Osteoblast (primary cell): Measurements from ENCODE around the gene ENC1. TPM values are rescaled to one million over a fixed set of nuclear protein-coding genes. Genes with fewer than 3 reads are reported as not detected.

Source experiments
- DNase-seq: peaks from one replicate; pipeline ENCODE4 v3.0.0; 2011; ENCODE audit warnings: low spot score, mixed read lengths; ENCODE audit not compliant: insufficient read length; ENCODE audit errors: missing footprints
- H2AFZ ChIP-seq: 2 replicates; pipeline ENCODE4 v1.6.0; 2011; ENCODE audit warnings: mild to moderate bottlenecking, low read length
- H3K27ac ChIP-seq: 2 replicates; pipeline ENCODE4 v1.5.1; 2011; ENCODE audit warnings: mild to moderate bottlenecking, low read depth, low read length, moderate library complexity
- H3K27me3 ChIP-seq: 2 replicates; pipeline ENCODE4 v1.6.0; 2012; ENCODE audit warnings: mild to moderate bottlenecking, control low read depth, inconsistent platforms, low read length, moderate library complexity; ENCODE audit not compliant: insufficient read depth
- H3K36me3 ChIP-seq: 2 replicates; pipeline ENCODE4 v1.5.1; 2011; ENCODE audit warnings: mild to moderate bottlenecking, low read length, control low read depth, moderate library complexity; ENCODE audit not compliant: insufficient read depth
- H3K4me1 ChIP-seq: 2 replicates; pipeline ENCODE4 v1.5.1; 2011; ENCODE audit warnings: mild to moderate bottlenecking, low read length, control low read depth, moderate library complexity; ENCODE audit not compliant: insufficient read depth
- H3K4me2 ChIP-seq: 2 replicates; pipeline ENCODE4 v1.6.0; 2011; ENCODE audit warnings: mild to moderate bottlenecking, low read length; ENCODE audit not compliant: insufficient read depth
- H3K4me3 ChIP-seq: fragments of 200-600 bp; sonication (generic); 3 replicates; pipeline ENCODE4 v1.5.1; 2012; ENCODE audit warnings: mild to moderate bottlenecking, low read length, inconsistent platforms; ENCODE audit not compliant: insufficient read depth
- H3K79me2 ChIP-seq: 2 replicates; pipeline ENCODE4 v1.6.0; 2012; ENCODE audit warnings: mild to moderate bottlenecking, low read length, control low read depth, inconsistent platforms; ENCODE audit not compliant: insufficient read depth
- H3K9me3 ChIP-seq: 2 replicates; pipeline ENCODE4 v1.5.1; 2011; ENCODE audit warnings: low read depth, low read length, control low read depth
- H4K20me1 ChIP-seq: 2 replicates; pipeline ENCODE4 v1.6.0; 2012; ENCODE audit warnings: mild to moderate bottlenecking, low read length, control low read depth; ENCODE audit not compliant: insufficient read depth
- CTCF ChIP-seq: IDR thresholded peaks from 2 replicates; pipeline ENCODE4 v1.5.1; 2011; ENCODE audit warnings: mild to moderate bottlenecking, low read depth, low read length, moderate library complexity; ENCODE audit errors: extremely low read depth
- total RNA-seq: library from RNA; depleted of rRNA; stranded (reverse); fragments of >200 nt; gene quantifications from 2 replicates; pipeline ENCODE4 v1.2.3, GENCODE V29; 2012

The ENC1 gene
- total RNA-seq, 1 donor, result 109 TPM

DNA sequence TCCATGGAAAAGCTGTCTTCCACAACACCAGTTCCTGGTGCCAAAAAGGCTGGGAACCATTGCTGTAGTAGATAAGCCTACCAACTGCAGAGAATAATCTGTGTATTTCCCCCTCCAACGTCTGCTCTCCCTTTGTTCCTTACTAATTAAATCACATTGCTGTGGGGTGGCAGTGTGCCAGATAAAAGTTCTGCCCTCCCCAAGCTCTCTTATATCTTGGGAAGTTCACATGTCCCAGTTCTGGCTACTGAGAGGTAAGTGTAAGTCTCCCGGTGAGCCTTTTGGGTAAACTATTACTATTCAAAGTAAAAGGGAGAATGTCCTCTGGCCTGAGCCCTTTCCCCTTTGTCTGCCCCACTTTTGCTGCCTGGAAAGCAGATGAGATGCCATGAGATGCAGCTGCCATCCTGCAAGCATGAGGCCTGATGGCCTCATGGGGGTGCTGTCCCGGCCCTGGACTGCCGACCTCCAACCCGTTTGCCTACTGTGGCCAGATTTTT is 14.7 kb downstream of the ENC1 start:
- Histone ChIP-seq H3K36me3 (peaks cover 35% of the 10 kb centered on the region), H2AFZ (no peak overlapping the region), H3K27me3 (no peaks in the 10 kb centered on the region), H3K9me3 (no peaks in the 10 kb centered on the region), H3K79me2 (peaks cover 15% of the 10 kb centered on the region), H3K27ac (no peak overlapping the region), H3K4me2 (no peak overlapping the region), H3K4me1 (peaks cover 16% of the 10 kb centered on the region), H3K4me3 (no peak overlapping the region), H4K20me1 (peaks cover 7% of the 10 kb centered on the region)
- peak; percentile 31 for TF ChIP-seq CTCF
- DNase-seq, result no peak

DNA sequence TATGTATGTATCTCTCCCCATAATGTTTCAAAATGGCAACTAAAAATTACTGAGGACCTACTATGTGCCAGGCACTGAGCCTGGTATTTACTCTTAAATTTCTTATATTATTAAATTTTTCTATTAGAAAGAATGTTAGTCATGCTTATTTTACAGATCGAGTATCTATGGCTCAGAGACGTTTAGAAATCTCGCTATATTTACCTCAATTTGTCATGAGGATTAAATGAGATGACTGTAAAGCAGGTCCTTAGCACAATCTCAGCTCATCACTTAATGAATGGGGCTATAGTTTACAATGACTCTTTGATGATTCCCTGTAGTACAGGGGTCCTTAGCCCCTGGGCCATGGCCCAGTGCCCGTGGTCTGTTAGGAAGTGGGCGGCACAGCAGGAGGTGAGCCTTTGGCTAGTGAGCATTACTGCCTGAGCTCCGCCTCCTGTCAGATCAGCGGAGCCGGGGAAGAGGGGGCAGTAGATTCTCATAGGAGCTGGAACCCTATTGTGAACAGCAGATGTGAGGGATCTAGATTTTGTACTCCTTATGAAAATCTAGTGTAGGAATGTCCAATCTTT is 15.5 kb downstream of the ENC1 start:
- Histone ChIP-seq H3K4me3 (no peak overlapping the region), H3K4me2 (no peak overlapping the region), H4K20me1 (peaks cover 3% of the 10 kb centered on the region), H3K79me2 (peaks cover 15% of the 10 kb centered on the region), H3K4me1 (peaks cover 9% of the 10 kb centered on the region), H2AFZ (no peak overlapping the region), H3K27ac (no peak overlapping the region), H3K9me3 (no peaks in the 10 kb centered on the region), H3K36me3 (peaks cover 30% of the 10 kb centered on the region), H3K27me3 (no peaks in the 10 kb centered on the region)
- no peak for DNase-seq
- no peak for TF ChIP-seq CTCF

- peaks cover 13% of the 10 kb centered on the region for H3K79me2 ChIP-seq
- DNase-seq, result no peak
- H2AFZ ChIP-seq, result no peak overlapping the region
- H3K36me3 ChIP-seq, result peaks cover 24% of the 10 kb centered on the region
- H3K27me3 ChIP-seq, result no peaks in the 10 kb centered on the region
- H3K27ac ChIP-seq, result no peak overlapping the region
- no peak for TF ChIP-seq CTCF
- H4K20me1 ChIP-seq, result peaks cover 3% of the 10 kb centered on the region
- no peak overlapping the region for H3K4me3 ChIP-seq
- H3K4me2 ChIP-seq, result no peak overlapping the region
- H3K9me3 ChIP-seq, result no peaks in the 10 kb centered on the region
- peaks cover 7% of the 10 kb centered on the region for H3K4me1 ChIP-seq
Observed at GRCh38 chr5:74624501-74624900, 16.0 kb downstream of the ENC1 start.

- H3K36me3 ChIP-seq, result peaks cover 18% of the 10 kb centered on the region
Observed at GRCh38 chr5:74623748-74624408, 16.6 kb downstream of the ENC1 start.

More at GRCh38 chr5:74623748-74624408, 16.6 kb downstream of the ENC1 start:
- Histone ChIP-seq H2AFZ (no peak overlapping the region), H3K4me1 (peaks cover 7% of the 10 kb centered on the region), H3K4me3 (no peak overlapping the region), H3K79me2 (peaks cover 6% of the 10 kb centered on the region), H3K4me2 (no peak overlapping the region), H3K27ac (no peak overlapping the region), H3K9me3 (no peaks in the 10 kb centered on the region), H4K20me1 (peaks cover 3% of the 10 kb centered on the region), H3K27me3 (no peaks in the 10 kb centered on the region)
- TF ChIP-seq CTCF, result no peak
- DNase-seq, result no peak
